HEK293 (cell line): Measurements from ENCODE around the gene LAPTM4A.

Experiments used
- SETDB1 ChIP-seq: IDR thresholded peaks from one replicate; pipeline ENCODE4 v1.6.1; 2017; ENCODE audit warnings: mild to moderate bottlenecking, low read length, moderate library complexity, mixed read lengths; ENCODE audit not compliant: insufficient read length
- TF ChIP-seq, protein P1 (sequence below): fragments of 450-650 bp; formaldehyde crosslinking; IDR thresholded peaks from 2 replicates; pipeline ENCODE4 v1.5.1; 2016; ENCODE audit warnings: missing biosample characterization, missing genetic modification characterization
- TF ChIP-seq, protein P2 (sequence below): fragments of 450-650 bp; formaldehyde crosslinking; IDR thresholded peaks from 2 replicates; pipeline ENCODE4 v1.5.1; 2016; ENCODE audit warnings: missing biosample characterization, missing genetic modification characterization, low read depth
- TF ChIP-seq, protein P3 (sequence below): fragments of 450-650 bp; formaldehyde crosslinking; IDR thresholded peaks from 2 replicates; pipeline ENCODE4 v1.5.1; 2016; ENCODE audit warnings: missing biosample characterization, missing genetic modification characterization
- TF ChIP-seq, protein P4 (sequence below): fragments of 450-650 bp; formaldehyde crosslinking; IDR thresholded peaks from 2 replicates; pipeline ENCODE4 v1.5.1; 2017; ENCODE audit warnings: missing biosample characterization, missing genetic modification characterization

DNA sequence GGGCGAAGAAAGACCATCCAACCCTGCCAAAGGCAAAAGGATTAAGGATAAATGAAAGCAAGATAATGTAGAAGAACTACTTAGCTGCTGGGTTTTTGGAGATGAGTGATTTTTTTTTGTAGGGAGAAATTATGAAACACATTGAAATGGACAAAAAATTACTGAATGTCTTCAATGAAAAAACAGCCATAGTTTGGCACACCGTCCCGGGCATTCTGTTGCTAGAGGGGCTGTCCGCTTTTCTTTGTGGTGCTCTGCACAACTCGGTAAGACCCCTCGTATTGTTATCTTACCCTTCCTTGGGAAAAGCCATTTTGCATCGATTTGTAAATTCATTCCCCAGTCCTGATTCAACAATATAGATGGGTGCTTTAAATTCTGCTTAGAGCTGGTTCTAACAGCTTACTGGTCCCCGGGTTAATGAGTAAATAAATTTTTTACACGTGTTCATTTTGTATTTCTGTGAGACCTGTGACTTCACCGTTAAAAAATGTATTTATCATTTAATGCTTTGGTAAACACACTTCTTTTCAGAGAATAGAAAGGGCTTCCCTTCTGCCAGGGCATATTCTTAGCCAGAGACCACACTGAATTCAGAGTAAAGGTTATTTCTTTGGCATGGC lies 912 bp upstream of the LAPTM4A start:
- TF ChIP-seq, protein P1, sequence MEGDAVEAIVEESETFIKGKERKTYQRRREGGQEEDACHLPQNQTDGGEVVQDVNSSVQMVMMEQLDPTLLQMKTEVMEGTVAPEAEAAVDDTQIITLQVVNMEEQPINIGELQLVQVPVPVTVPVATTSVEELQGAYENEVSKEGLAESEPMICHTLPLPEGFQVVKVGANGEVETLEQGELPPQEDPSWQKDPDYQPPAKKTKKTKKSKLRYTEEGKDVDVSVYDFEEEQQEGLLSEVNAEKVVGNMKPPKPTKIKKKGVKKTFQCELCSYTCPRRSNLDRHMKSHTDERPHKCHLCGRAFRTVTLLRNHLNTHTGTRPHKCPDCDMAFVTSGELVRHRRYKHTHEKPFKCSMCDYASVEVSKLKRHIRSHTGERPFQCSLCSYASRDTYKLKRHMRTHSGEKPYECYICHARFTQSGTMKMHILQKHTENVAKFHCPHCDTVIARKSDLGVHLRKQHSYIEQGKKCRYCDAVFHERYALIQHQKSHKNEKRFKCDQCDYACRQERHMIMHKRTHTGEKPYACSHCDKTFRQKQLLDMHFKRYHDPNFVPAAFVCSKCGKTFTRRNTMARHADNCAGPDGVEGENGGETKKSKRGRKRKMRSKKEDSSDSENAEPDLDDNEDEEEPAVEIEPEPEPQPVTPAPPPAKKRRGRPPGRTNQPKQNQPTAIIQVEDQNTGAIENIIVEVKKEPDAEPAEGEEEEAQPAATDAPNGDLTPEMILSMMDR (tag by site-specific recombination), result no peak
- TF ChIP-seq, protein P2, sequence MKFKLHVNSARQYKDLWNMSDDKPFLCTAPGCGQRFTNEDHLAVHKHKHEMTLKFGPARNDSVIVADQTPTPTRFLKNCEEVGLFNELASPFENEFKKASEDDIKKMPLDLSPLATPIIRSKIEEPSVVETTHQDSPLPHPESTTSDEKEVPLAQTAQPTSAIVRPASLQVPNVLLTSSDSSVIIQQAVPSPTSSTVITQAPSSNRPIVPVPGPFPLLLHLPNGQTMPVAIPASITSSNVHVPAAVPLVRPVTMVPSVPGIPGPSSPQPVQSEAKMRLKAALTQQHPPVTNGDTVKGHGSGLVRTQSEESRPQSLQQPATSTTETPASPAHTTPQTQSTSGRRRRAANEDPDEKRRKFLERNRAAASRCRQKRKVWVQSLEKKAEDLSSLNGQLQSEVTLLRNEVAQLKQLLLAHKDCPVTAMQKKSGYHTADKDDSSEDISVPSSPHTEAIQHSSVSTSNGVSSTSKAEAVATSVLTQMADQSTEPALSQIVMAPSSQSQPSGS (tag by site-specific recombination), result no peak
- TF ChIP-seq, protein P3, sequence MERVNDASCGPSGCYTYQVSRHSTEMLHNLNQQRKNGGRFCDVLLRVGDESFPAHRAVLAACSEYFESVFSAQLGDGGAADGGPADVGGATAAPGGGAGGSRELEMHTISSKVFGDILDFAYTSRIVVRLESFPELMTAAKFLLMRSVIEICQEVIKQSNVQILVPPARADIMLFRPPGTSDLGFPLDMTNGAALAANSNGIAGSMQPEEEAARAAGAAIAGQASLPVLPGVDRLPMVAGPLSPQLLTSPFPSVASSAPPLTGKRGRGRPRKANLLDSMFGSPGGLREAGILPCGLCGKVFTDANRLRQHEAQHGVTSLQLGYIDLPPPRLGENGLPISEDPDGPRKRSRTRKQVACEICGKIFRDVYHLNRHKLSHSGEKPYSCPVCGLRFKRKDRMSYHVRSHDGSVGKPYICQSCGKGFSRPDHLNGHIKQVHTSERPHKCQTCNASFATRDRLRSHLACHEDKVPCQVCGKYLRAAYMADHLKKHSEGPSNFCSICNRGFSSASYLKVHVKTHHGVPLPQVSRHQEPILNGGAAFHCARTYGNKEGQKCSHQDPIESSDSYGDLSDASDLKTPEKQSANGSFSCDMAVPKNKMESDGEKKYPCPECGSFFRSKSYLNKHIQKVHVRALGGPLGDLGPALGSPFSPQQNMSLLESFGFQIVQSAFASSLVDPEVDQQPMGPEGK, result no peak
- TF ChIP-seq, protein P4, sequence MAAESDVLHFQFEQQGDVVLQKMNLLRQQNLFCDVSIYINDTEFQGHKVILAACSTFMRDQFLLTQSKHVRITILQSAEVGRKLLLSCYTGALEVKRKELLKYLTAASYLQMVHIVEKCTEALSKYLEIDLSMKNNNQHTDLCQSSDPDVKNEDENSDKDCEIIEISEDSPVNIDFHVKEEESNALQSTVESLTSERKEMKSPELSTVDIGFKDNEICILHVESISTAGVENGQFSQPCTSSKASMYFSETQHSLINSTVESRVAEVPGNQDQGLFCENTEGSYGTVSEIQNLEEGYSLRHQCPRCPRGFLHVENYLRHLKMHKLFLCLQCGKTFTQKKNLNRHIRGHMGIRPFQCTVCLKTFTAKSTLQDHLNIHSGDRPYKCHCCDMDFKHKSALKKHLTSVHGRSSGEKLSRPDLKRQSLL, result no peak
- no peak for TF ChIP-seq SETDB1
